GM21619 (cell line): ENCODE measurements around the gene SGK1.
A peak's percentile ranks its signal among the peaks of the same experiment; 100 is the strongest.
"Not testable (repeated sequence)": the region's sequence is repeated elsewhere in the genome, so short reads cannot be mapped to it uniquely, and the experiment has no call there.

Experiments used
- ATAC-seq: cut with Tn5 transposase; IDR thresholded peaks from one replicate; pipeline ENCODE4 v1.9.1; 2021; ENCODE audit not compliant: unreplicated experiment

The SGK1 gene

GRCh38 chr6:134307075-134307474 is 10.8 kb downstream of the SGK1 start:
- no peak for ATAC-seq

DNA sequence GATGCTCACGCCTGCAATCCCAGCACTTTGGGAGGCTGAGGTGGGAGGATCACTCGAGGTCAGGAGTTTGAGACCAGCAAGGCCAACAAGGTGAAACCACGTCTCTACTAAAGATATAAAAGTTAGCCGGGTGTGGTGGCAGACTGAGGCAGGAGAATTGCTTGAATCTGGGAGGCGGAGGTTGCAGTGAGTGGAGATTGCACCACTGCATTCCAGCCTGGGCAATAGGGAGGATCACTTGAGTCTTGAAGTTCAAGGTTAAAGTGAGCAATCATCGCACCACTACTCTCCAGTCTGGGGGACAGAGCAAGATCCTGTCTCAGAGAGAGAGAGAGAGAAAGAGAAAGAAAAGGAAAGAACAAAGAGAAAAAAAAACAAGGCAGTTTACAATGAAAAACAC is 13.5 kb downstream of the SGK1 start:
- ATAC-seq: not testable (repeated sequence)

GRCh38 chr6:134303891-134304290 is 14.0 kb downstream of the SGK1 start:
- ATAC-seq: no peak

GRCh38 chr6:134299236-134299635 is 18.7 kb downstream of the SGK1 start:
- no peak for ATAC-seq

DNA sequence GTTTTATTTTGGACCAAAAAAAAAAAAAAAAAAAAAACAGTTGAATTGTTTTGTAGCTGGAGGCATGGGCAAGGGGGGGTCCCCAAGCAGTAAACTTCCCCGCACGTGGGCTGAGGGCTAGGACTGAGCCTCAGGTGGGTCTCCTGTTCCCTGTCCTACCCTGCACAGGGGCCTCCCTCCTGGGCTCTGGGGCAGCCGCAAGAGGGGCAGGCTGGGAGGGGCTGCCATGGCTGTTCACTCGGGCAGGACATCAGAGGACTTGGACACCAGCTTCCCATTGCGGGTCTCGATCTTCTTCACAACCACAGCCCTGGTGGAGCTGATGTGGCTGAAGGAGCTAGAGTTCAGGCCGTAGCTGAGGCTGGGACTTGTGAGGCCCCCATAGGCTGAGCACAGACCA is 21.1 kb downstream of the SGK1 start:
- ATAC-seq: no peak

GRCh38 chr6:134295953-134296553 is 21.9 kb downstream of the SGK1 start:
- no peak for ATAC-seq

- no peak for ATAC-seq
These were observed 24.2 kb downstream of the SGK1 start for GRCh38 chr6:134293659-134294161.

- ATAC-seq: no peak
These were observed 26.8 kb downstream of the SGK1 start for GRCh38 chr6:134291156-134291555.

DNA sequence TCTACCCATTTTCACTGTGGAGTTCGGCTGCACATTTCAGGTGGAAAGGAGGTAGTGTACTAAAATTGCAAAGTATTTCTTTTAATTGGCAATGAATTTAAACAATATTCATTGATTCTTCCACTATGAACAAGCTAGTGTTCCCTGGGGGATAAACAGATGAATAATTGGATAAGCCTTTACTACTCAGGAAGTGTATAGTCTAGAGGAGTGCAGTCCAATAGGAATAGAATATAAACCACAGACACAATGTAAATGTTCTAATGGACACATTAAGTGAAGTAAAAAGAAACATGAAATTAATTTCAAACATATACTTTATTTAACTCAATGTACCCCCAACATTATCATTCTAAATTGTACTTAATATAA is 28.7 kb downstream of the SGK1 start:
- ATAC-seq: no peak

DNA sequence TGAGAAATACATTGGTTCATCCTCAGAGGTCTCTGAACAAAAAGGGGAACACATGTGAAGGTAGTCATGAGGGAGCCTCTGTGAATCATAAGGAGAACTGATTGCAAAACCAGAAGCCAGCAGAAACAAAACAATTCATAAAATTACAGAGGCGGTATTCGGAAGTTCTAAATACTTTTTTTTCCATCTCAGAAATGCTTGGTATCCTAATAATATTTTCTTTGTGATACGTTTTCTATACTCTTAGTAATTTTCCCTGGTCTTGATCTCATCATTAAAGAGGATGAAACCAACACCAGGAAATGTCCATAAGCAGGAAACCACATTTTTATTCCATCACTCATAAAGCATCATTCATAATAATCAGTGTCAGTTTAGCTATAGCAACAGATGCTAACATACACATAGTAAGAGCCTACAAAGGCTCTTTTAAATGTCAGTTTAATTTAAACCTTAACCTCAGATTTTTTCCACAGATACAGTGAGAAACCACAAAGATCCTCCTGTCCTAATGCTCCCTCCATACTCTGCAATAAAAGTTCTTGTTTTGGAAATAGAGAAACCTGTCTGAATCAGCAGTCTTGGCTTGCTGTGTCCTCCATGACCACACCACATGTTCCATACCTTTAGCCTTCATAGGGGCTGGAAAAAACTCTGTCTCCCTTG is 29.2 kb downstream of the SGK1 start:
- ATAC-seq: peak; percentile 56

DNA sequence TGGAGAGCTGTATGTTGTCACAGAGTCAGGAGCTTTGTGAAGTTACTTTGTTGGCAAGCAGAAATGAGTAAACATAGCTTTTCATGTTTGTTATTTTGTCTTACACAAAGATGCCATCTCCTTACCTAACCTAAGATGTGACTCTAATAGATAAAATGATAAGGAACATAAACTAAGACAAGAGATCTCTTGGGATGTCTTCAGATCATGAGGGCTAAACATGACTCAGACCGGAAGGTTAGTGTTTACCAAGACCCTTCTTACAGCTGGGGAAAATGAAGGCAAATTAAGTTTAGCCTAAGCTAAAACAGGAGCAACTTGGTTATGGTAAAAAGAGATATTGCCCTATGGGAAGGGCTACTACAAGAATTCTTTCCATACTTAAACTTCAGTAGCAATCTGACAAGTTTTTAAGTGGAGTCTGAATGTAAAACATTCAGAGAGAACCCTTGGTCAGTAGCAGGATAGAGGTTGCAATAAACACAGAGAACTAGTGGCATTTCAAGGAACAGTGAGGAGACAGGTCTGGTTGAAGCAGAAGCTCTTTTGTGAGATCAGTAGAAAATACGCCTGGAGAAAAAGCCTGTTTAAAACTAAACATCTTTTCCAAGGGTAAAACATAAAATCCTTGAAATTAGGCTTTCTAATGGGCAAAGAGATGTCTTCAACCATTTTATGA is 29.9 kb downstream of the SGK1 start:
- ATAC-seq: peak; percentile 59

- no peak for ATAC-seq
These were observed 35.1 kb downstream of the SGK1 start for GRCh38 chr6:134282816-134283215.

- no peak for ATAC-seq
These were observed 36.5 kb downstream of the SGK1 start for GRCh38 chr6:134281388-134281787.

DNA sequence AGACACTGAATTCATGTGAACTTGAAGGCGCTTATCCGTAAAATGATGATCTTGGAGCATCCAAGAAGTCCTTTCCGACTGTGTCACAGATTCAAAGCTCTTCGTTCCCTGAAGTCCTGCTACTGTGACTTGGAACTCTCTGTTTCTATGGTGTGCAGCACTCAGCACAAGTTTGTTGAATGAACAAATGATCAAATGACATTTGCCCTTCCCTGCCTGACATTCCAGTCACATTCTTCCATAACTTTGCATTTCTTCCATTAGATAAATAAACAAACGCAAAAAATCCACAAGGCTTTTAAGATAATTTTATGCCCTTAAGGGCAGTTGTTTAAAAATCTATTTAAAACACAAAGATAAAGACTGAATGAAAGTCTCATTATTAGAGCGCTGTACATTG is 39.9 kb downstream of the SGK1 start:
- ATAC-seq: no peak

GRCh38 chr6:134276891-134277377 is 41.0 kb downstream of the SGK1 start:
- not testable (repeated sequence) for ATAC-seq

- ATAC-seq: no peak
These were observed 45.5 kb downstream of the SGK1 start for GRCh38 chr6:134272374-134272773.

DNA sequence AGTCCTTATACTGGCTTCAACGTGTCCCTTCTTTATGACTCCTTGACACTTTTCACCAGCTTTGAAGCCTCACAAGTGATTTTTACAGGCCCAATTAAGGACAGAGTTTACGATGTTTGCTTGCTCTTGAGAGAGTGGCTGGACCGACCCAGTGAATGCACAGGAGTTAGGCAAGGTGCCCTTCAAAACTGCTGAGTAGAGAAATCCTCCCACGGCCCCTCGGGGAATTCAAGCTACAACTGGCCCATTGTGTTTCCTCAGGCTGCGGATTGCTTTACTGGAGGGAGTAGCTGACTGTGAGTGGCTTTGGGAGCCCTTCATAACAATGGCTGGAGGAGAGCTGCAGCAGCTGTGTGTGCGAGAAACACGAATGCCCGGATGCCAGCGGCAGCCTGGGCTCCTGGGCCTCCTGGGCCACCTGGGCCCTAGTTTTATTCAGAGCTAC is 50.0 kb downstream of the SGK1 start:
- ATAC-seq: no peak

GRCh38 chr6:134266776-134267175 is 51.1 kb downstream of the SGK1 start:
- ATAC-seq: no peak

DNA sequence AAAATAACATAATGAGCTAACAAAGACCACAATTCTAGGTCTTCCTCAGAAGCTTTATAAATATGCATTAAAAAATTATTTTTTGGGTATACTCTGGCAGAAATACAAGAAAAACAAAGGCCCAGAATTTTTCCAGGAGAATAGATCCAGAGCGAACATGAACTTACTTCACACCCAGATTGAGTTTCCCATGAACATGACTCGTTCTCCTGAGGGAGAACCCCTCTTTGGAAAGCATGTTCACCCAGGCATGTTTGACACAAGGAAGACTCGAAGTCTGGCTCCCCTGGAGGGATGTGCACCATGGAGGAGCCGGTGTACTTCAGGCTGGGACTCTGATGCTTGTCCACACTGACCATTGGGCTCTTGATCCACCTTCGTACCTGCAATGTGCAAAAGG is 56.1 kb downstream of the SGK1 start:
- ATAC-seq: no peak

DNA sequence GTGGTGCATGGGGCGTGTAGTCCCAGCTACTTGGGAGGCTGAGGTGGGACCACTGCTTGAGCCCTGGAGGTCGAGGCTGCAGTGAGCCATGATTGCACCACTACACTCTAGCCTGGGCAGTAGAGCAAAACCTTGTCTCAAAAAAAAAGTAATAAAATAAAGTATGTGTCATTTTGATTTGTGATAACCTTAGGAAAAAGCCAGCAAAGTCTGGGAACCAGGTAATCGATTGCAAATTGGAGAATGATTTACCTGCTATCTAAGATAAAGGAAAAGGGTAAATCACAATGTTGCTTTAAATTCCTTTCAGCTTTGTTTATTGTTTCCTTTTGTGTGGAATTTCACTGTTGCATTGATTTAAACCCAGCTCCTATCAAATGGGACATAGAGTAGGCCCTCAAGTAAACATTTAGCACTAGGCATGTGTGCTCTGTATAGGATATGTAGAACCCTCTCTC is 59.0 kb downstream of the SGK1 start:
- no peak for ATAC-seq

- no peak for ATAC-seq
These were observed 60.4 kb downstream of the SGK1 start for GRCh38 chr6:134257516-134257915.

GRCh38 chr6:134256862-134257261 is 61.0 kb downstream of the SGK1 start:
- no peak for ATAC-seq
